CD1c-positive myeloid dendritic cell (primary cell): ENCODE results near the gene ABCA8.

Experiments used
- DNase-seq: peaks from one replicate; pipeline ENCODE4 v3.0.0-alpha.2; 2016; ENCODE audit errors: extremely low spot score

Gene ABCA8

DNA sequence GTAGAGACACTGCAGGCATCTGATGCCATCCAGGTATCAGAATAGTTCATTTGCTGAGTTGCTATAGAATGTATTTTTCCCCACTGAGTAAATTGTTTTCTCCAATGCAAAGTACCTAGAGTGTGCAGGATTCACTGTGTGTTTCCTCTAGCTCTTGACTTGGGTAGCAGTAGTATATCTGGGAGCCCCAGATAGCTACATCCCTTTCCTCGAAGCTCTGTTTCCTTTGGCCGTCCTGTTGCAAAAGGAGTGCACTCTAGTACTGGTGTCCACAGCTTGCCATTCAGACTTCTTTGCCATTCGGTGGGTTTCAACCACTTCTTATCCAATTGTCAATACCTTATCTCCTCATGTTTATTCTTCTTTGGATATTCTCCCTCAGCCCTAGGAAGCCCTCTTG is 12.8 kb downstream of the ABCA8 start:
- no peak for DNase-seq

DNA sequence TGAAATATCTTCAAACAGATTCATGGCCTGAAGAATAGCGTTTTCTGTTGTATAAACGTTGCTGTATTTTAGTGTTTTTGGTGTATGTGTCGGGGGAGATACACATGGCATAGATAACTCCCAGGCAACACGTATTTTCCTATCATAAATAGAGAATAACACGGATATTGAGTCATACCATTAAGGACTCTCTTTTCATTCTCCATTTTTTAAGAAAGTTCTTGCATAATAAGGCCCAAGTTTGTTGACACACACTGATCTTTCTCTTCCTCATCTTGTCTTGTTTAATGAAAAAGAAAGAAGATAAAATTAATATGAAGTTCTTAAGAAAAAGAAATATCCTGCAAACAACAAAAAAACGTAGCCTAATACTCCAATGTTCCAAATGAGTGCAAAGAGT is 13.4 kb downstream of the ABCA8 start:
- no peak for DNase-seq

DNA sequence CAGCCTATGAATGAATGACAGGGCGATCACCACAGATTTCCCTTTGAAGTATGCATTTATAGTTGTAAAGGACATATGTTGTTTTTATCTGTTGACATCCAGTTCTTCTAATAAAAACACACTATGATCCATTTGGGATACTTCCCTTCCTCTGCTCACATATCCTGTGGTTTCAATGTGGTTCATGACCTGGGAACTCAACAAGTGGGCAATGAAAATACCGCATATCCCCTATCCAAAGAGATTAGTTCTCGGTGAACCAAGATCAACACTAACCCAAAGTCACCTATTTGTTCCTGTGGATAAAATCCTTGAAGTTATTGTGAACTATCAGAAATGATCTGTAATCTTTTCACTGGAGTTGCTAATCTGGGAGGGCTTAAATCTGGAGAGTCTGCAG is 16.0 kb downstream of the ABCA8 start:
- no peak for DNase-seq

- no peak for DNase-seq
These were observed 17.2 kb downstream of the ABCA8 start for GRCh38 chr17:68937890-68938514.

- DNase-seq = no peak
These were observed 27.7 kb downstream of the ABCA8 start for GRCh38 chr17:68927516-68927915.

- peak; percentile 41 for DNase-seq
These were observed 30.1 kb downstream of the ABCA8 start for GRCh38 chr17:68924793-68925720.

GRCh38 chr17:68910789-68911431 is 44.3 kb downstream of the ABCA8 start:
- no peak for DNase-seq

- DNase-seq = peak; percentile 2
These were observed 44.9 kb downstream of the ABCA8 start for GRCh38 chr17:68910251-68910705.

GRCh38 chr17:68909066-68909465 is 46.1 kb downstream of the ABCA8 start:
- DNase-seq = peak; percentile 85

GRCh38 chr17:68908045-68908444 is 47.1 kb downstream of the ABCA8 start:
- peak; percentile 5 for DNase-seq

DNA sequence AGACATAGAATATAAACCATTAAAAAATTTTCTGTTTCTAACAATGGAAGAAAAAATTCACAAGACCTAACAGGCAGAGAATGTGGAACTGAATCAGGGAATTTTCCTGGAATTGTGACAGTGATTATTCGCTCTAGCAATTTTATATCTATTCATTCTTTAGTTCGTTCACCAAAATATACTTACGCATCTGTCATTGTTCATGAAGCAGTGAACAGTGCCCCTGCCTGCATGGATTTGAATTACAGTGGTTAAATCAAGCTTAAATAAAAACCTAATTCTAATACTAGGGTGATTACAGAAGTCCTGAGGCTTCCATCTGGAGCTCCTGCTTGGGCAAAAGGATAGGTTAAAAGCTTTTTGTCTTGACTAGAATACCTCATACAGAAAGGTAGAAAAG is 48.6 kb downstream of the ABCA8 start:
- no peak for DNase-seq

- DNase-seq = no peak
These were observed 51.9 kb downstream of the ABCA8 start for GRCh38 chr17:68903286-68903685.

- no peak for DNase-seq
These were observed 57.6 kb downstream of the ABCA8 start for GRCh38 chr17:68897557-68897956.

DNA sequence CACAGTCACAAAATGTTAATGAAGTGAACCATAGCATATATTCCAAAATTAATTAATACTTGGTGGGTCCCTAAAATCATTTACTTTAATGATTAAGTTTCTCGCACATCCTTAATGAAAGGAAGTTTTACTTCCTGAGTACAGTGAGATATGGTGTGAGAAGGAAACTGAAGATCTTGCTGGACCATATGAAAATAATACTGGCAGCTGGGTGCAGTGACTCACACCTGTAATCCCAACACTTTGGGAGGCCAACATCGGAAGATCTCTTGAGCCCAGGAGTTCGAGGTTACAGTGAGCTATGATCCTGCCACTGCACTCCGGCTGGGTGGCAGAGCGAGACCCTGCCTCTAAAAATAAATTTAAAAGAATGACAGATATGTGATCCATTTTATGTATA is 62.5 kb downstream of the ABCA8 start:
- DNase-seq = no peak

- DNase-seq = no peak
These were observed 63.0 kb downstream of the ABCA8 start for GRCh38 chr17:68892193-68892592.

DNA sequence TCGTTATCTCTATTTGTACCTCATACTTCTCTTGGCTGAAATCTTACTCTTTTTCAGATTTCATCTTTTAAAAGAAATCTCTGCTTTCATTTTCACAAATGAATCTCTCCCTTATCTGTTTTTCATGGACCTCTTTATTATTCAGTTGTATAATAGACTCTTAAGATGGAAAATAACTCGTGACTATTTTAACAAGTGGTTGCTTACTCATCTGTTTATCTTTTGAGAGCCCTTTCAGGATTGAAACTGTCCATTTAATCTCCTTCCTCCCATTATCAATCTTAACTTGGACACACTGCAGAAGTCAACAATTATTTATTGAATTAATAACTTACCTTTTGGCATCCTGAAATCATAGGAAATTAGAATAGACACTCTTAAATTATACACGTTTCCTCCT is 68.8 kb downstream of the ABCA8 start:
- no peak for DNase-seq

DNA sequence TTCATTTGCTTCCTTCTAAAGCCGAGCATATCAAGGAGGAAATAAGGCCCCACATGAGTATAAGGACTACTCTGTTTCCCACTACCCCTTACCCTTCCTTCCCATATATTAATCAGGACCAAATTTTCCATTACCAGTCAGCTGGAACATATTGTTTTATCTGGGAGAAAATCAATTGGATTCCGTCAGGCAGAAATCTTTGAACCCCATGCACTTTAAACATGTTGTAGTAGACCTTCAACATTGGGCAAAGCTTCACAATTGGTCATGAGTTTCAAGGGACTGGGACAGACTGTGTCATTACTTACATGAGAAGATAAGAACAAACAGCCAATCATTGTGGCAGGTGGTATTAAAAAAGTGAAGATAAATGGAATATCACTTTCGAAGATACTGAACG is 70.3 kb downstream of the ABCA8 start:
- DNase-seq = no peak

- no peak for DNase-seq
These were observed 76.8 kb downstream of the ABCA8 start for GRCh38 chr17:68878226-68878885.

- no peak for DNase-seq
These were observed 83.7 kb downstream of the ABCA8 start for GRCh38 chr17:68871447-68871846.

DNA sequence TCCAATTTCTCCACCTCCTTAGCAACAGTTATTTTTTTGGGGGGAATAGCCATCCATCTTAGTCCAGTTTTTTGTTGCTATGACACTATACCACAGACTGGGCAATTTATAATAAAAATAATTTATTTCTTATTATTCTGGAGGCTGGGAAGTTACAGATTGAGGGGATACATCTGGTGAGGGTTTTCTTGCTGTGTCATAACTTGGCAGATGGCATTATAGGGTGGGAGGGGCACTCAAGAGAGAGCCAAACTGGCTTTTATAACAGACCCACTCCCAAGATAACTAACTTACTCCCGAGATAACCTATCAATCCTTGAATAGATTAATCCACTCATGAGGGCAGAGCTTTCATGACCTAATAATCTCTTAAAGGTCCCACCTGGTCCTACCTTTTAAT is 84.2 kb downstream of the ABCA8 start:
- DNase-seq = no peak

DNA sequence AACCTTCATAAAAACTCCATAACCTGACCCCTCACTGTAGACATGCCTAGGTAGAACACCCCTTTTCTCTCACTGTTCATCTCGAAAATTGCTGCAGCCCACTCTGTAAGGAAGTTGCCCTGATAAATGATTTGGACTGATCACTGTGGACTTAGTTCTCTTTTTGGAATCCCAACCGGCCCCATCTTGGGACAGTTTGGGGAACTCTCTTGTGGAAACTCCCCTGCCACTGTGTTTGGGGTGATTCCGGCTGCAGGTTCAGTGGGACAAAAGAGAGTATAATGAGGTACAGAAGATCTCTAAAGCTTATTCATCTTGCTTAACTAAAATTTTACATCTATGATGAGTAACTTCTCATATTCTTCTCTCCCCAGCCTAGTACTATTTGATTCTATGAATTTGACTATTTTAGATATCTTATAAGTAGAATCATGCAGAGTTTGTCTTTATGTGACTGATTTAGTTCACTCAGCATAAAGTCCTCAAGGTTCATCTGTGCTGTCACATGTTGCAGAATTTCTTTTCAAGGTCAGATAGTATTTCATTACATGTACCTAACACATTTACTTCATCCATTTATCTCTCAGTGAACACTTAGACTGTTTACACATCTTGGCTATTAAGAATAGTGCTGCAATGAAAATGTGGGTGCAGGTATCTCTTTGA is 84.9 kb downstream of the ABCA8 start:
- DNase-seq = peak; percentile 29

GRCh38 chr17:68868708-68869107 is 86.5 kb downstream of the ABCA8 start:
- DNase-seq = no peak
